HG03108 (cell line): Measurements from ENCODE around the gene EN2.
"Not testable (repeated sequence)": the region's sequence is repeated elsewhere in the genome, so short reads cannot be mapped to it uniquely, and the experiment has no call there.

ENCODE experiments used
- ATAC-seq: cut with Tn5 transposase; IDR thresholded peaks from one replicate; pipeline ENCODE4 v1.9.1; 2021; ENCODE audit warnings: moderate library complexity; ENCODE audit not compliant: unreplicated experiment

The EN2 gene

DNA sequence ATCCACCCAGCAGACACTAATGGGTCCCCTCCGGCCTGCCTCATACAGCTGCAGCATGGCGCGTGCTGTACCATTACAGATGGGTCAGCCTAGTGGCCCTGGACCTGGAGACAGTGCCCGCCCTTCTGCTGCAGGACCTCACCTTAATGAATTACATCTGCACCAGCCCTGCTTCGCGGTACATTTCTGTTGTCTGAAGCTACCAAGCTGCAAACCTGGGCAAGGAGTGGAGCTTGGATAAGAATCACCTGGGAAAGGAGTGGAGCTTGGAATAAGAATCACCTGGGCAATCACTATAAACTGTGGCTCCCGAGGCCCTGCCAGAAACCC lies 33.0 kb upstream of the EN2 start:
- no peak for ATAC-seq

DNA sequence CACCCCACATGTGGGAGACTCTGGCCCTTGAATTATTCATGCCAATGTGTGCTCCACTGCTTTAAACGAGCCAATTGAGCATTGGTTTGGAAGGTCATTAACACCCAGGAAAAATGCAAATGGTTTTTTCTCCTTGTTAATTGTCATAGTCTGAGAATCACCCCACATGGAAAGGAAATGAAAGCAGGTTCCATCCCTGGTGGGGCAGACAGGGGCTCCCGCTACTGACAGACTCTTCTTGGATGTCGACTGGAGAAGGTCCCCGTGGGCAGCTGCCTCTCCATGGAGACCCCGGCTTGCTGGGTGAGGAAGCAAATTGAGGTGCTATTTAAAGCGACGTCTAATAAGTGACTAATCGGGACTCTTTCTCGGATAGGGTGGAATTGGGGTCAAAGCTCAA lies 32.0 kb upstream of the EN2 start:
- no peak for ATAC-seq

DNA sequence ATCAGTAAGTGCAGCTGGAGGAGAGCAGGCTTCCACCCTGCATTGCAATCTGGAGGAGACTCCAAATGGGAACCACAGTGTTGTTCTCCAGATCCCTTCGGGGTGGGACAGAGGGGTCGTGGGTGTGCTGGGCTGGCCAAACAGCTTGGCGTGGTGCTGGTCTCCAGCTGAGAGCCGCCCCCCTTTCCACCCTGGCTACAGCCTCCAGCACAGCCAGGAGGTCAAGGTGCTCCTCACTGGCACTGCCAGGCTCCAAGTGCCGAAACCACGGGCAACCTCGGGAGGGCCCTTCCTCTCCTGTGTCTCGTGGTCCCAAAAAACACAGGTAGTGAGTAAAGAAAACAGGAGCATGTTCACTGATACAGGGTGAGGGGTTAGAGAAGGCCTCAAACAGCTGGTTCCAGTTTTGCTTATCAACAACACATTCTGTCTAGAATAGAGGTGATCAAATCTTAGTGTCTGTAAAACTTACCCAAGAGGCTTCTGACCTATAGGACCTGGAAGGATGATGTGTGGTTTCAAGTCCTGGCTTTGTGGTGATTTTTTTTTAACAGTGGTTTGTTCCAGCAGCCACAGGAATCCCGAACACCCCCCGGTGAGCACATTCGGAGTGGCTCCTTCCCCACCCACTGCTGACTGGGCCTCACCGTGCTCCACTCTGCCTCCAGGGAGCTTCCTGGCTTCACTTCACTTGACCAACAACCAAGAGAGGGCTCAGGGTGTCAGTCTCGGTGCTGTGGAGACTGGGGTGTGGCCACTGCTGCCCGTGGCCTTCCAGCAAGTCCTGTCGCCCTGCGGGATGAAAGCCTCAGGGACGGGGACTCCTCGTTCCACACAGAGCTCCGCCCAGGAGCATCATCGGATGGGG lies 31.2 kb upstream of the EN2 start:
- ATAC-seq: no peak

DNA sequence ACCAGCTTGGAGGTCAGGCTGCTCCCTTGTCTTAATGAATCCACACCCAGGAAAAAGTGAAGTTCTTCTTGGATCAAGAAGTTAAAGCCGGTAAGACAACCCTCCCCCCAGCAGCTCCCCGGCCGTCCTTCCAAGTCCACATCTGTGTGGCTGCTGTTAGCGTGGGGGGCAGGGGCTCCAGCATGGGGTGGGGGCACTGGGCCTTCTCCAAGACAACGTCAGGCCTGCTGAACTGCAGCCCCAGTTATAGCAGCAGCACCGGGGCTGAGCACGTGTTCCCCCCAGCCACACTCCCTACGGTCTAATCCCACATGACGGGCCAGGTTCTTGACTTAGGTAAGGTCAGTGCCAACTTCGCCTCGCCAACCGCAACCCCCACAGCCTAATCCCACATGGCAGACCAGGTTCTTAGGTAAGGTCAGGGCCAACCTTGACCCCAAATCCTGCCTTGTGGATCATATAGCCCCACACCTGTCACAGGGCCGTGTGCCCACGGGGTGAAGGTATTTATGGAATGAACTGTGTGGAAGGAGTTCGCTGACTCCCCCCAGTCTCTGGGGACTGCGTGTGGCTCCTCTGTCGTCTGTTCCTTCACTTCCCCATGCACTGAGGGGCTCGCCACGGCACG lies 30.4 kb upstream of the EN2 start:
- no peak for ATAC-seq

DNA sequence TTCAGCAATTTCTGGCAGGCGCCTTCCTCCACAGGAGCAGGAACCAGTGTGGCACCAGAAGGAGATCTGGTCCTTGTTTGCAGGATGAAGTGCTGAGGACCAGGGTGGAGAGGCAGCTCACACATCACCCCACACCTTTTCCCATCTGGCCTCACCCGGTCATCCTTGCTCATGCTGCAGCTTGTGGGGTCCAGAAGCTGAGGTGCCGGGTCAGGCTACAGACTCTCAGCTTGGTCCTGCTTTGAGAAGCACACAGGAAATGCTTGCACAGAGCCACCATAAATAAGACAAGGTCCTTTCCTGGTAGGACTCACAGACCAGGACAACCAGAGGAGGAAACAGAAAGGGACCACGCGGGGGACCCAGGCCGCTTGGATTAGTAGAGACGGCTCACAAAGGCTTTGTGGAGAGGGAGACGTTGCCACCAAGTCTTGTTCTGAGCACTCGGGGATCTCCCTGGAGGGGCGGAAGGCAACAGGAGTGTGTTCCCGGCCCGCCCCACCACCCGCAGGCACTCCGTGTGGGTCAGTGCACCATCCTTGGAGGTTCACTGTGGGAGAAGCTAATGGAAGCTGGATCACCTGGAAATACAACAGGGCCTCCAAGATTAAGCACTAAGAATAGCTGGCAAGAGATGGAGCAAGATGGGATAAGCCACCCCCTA lies 29.6 kb upstream of the EN2 start:
- ATAC-seq: no peak

DNA sequence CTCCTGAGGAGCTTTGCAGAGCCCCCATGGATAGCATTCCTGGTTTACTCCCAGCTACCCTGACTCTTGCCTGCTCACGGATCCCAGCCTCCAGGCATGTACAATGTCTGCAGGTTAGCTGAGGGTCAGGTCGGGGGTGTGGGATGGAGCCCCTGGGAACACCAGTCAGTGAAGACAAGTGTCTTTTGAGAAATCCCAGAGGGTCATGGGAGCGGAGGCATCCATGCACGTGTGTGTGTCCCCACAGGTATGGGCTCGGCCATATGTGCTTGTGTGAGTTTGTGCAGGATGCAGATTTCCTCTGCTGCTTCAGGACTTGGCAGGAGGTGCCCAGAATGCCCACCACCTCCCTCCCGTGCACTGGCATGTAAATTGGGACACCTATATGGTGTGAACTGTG lies 28.3 kb upstream of the EN2 start:
- ATAC-seq: no peak

DNA sequence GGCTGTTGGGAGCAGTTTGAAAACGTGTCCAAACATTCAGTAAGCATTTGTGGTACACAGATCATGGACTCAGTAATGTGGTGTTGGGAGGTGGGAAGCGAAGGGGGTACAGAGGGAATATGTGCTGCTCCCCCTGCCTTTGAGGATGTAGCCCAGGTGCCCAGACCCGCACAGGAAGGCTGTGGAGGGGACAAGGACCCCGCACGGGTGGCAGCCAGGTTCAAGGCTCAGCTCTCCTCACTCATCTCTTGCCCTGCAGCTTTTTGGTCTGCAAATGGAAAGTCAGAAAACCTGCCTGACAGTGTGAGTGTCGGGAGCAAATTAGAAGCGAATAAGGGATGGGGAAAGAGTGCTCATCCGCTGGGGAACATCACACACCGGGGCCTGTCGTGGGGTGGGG lies 27.3 kb upstream of the EN2 start:
- ATAC-seq: no peak

DNA sequence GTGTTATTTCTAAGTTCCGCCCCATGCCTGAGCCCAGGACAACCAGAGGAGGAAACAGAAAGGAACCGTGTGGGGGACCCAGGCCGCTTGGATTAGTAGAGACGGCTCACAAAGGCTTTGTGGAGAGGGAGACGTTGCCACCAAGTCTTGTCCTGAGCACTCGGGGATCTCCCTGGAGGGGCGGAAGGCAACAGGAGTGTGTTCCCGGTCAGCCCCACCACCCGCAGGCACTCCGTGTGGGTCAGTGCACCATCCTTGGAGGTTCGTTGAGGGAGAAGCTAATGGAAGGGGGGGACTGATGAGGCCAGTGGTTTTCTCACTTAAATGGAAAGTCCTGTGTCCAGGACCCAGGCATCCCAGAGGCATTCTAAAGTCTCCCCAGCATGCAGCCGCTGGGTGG lies 26.7 kb upstream of the EN2 start:
- ATAC-seq: no peak

DNA sequence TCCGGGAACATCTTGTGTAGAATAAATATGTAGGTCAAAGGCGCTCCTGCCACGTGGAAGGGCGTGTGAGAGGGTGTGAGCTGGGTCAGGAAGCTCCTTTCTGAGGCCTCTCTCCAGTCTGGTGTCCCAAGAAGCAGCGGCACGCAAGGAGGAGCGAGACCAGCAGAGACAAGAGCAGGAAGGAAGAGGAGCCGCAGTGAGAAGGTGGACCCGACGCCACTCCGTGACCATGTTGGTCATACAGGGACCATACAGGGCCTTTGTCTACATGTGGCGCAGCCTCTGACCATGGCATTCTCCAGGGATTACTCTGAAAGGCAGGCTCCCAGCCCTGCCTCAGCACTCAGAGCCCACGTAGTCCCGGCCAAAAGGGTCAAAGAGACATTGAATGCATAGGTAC lies 26.2 kb upstream of the EN2 start:
- ATAC-seq: no peak

DNA sequence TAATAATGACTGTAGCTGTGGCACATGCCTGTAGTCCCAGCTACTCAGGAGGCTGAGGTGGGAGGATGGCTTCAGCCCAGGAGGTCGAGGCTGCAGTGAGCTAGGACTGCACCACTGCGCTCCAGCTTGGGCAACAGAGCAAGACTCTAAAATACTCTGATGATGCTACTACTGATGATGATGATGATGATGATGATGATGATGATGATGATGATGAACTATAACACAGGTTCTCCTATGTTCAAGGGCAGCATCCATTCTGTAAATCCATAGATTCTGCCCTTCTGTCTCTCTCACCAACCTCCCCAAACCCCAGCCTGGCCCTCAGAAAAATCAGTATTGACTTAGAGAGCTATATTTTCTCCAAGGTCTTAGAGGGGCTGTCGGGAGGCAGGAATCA lies 22.8 kb upstream of the EN2 start:
- no peak for ATAC-seq

DNA sequence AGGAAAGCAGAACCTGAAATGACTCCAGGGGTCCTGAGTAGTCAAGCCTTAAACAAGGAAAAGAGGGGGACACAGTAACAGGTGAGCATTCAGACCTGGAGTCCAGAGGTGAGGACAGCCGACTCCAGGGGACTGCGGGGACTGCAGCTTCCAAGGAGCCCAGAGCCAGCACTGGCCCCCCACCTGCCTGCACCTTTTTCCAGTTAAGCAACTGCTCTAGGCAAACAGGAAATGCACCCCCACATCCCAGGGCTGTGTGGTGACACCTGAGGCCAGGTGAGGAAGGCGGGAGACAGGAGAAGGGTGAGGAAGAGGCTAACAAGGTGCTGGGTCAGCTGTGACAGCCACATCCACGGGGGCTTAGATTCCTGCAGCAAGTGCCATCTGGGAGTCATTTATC lies 20.1 kb upstream of the EN2 start:
- ATAC-seq: no peak

DNA sequence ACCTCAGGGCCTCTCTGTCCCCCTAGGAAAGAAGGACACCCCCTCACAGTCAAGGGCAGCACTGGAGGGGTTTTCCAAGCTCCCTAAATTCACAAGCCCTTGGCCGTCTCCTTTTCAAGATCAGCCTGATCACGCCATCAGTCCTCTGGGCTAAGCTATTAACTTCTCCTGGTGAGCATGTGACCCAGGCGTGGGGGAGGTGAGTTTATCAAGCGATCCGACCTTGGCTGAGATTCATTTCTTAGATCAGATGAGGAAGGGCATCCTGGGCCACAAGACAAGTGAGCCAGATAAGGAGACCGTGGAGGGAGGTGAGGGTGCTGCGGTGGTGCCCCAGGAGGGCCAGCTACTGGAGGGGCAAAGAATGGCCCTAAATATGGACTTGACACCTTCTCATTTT lies 19.2 kb upstream of the EN2 start:
- ATAC-seq: no peak

DNA sequence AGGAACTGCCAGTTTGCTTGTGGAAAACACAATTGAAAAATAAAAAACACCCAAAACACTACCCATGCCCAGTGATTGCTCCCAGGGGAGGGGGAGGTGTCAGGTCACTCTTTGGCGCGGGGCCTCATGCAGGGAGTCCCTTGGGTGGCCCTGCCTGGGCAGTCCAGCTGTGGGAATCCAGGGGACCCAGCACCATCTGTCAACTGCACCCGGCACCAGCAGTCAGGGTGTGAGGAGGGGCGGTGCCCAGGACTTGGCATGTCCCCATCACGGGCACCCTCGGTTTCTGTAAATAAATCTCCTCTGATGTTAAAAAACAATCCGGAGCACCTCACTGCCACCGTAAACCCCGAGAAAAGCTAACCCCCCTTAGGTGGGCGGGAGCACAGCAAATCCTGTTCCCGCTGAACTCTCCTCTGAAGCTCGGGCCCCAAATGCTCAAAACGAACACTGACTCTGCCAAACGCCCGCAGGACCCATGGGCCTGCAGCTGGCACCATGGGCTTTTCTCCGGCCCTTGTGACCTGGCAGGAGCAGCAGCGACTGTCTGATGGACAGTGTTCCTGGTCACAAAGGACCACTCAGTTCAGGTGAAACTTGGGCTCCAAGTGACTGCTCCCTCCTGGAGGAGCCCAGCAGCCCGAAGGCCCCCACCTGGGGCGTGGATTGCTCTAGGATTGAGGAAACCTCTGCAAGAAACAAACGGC lies 18.5 kb upstream of the EN2 start:
- ATAC-seq: no peak

DNA sequence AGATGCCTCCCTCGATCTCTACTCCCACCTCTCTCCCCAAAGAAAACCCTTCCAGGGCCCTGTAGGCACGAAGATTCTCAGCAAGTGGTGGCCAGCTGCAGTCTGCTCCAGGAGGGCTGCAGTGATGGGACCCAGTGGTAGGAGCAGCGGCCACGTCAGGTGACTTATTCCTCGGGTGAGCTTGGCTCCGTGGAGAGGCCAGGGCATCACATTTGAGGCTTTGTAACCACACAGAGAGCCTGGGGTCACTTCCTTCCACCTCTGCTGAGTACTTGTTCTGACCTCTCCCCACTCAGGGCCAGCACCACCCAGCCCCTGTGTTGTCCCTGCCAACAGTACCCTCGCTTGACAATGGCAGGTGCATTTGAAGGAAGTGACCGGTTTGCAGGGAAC lies 17.9 kb upstream of the EN2 start:
- no peak for ATAC-seq

DNA sequence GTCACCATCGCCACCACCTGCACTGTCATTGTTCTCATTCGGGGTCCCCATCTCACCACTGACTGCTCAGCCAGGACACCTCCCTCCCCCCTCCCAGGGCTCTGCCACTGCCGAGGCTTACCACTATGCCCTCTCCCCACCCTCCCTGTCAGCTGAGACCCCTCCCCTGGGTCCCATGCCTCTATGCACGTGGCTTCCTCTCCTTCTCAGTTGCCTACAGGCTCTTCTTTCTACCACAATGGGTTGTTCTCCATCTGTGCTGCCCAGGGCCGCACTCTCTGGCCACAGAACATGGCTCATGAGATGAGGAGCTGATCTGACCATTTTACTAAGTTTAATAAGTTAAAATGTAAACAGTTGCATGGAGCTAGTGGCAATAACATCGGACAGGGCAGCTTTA lies 16.1 kb upstream of the EN2 start:
- no peak for ATAC-seq

DNA sequence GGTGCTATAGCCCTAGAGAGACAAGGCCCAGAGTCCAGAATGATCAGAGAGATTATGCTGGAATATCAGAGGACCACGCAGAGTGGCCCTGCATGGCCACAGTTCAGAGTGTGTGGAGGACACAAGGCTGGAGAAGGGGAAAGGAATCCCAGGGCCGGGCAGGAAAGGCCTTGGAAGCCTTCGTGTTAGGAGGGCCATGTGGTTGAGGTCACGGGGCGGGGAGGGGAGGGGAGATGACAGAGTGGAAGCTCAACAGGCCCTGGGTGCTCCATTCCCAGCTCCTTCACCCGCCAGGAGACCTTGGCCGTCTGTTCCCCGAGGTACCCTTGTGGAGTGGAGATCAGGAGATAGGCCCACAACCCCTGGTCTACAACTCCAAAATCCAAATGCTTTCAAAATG lies 13.2 kb upstream of the EN2 start:
- no peak for ATAC-seq

DNA sequence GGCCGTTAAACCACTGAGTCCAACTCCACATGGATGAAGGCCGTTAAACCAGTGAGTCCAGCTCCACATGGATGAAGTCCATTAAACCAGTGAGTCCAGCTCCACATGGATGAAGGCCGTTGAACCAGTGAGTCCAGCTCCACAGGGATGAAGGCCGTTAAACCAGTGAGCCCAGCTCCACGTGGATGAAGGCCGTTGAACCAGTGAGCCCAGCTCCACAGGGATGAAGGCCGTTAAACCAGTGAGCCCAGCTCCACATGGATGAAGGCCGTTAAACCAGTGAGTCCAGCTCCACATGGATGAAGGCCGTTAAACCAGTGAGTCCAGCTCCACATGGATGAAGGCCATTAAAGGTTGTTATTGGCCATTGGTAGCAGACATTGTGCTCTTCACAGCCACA lies 12.3 kb upstream of the EN2 start:
- ATAC-seq: not testable (repeated sequence)

DNA sequence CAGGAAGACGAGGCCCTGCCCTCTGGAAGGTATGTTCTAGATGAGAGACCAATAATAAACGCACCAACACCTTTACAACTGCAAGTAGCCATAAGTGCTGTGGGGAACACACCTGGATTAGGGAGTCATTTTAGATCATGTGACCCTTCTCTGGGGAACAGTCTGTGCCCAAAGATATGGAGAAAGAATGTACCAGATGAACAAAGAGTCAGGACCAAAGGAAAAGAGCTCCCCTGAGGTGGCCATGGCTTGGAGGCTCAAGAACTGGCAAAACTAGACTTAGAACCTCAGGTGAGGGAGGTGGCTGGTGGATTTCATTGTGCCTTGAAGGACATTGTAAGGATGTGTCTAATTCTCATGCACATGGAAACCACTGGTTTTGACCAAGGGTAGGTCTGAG lies 10.3 kb upstream of the EN2 start:
- no peak for ATAC-seq

DNA sequence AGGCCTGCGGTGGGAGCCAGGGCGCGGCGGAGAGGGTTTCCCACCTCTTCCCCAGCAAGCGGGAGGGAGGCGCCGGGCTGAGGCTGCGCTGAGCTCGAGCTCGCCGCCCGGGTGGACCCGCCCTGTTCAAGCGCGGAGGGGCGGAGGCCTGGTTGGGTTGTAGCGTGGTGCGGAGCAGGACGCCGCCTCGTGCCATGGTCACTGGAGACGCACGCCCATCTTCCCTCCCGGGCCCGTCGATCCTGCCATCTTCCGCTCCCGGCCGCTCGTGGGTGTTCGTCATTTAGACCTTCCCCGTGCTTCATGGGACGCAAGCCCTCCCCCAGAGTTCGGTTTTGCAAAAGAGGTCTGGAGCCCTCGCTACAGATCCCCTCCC lies 9.3 kb upstream of the EN2 start:
- ATAC-seq: no peak

DNA sequence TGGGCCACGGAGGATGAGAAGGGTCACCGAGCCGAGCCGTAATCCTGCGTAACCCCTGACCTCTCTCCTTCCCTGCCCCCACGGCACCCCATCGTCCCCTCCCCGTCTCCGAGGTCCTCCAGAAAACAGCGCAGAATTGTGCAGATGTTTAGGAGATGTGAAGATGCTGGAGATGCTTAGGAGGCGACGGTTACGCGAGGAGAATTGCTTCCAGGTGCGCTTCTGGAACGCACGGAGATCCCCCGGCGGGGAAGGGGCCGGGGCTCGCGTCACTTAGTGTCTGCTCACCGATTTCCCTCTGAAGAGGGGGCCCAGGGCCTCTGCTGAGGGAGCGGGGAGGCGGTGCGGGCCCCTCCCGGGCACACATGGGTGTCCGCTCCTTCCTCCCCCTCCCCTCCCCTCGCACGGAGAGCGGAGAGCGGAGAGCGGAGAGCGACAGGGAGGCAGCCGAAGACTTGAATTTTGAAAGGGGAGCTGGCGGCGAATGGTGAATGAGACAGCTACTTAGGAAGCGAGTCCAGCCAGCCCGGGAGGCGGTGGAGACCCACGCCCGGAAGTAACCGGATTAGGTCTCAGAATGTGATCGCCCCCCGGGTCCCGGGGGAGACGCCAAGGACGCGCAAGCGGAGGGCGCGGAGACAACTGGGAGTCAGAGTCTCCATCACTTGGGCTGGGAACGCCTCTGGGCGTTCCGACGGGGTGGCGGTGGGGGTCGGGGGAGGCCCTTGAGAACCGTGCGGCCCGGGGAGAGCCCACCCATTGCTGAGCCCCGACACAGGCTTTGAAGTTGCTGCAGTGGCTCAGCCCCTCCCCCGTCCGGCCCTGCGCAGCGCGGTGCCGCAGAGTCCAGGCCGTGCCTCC lies 8.7 kb upstream of the EN2 start:
- no peak for ATAC-seq
